Endothelial cell (in vitro differentiated cells): ENCODE results near the gene SLAMF8. TPM values are rescaled to one million over a fixed set of nuclear protein-coding genes. Genes with fewer than 3 reads are reported as not detected.

Experiments used
- DNase-seq: peaks from one replicate; pipeline ENCODE4 v3.0.0; 2021; ENCODE audit warnings: low spot score
- H3K27ac Mint-ChIP-seq: one replicate; pipeline ENCODE4 v1.8.0; 2021; ENCODE audit warnings: mixed read lengths, inconsistent platforms; ENCODE audit not compliant: unreplicated experiment
- H3K27me3 Mint-ChIP-seq: one replicate; pipeline ENCODE4 v1.8.0; 2021; ENCODE audit warnings: mild to moderate bottlenecking, moderate library complexity, mixed read lengths, inconsistent platforms; ENCODE audit not compliant: unreplicated experiment
- H3K36me3 Mint-ChIP-seq: one replicate; pipeline ENCODE4 v1.8.0; 2021; ENCODE audit warnings: mild to moderate bottlenecking, low read depth, mixed read lengths, inconsistent platforms; ENCODE audit not compliant: unreplicated experiment
- H3K4me1 Mint-ChIP-seq: one replicate; pipeline ENCODE4 v1.8.0; 2021; ENCODE audit warnings: mild to moderate bottlenecking, mixed read lengths, inconsistent platforms; ENCODE audit not compliant: unreplicated experiment
- H3K4me3 Mint-ChIP-seq: one replicate; pipeline ENCODE4 v1.8.0; 2021; ENCODE audit warnings: mild to moderate bottlenecking, mixed read lengths, inconsistent platforms; ENCODE audit not compliant: unreplicated experiment
- H3K9me3 Mint-ChIP-seq: one replicate; pipeline ENCODE4 v1.8.0; 2021; ENCODE audit warnings: mixed read lengths, inconsistent platforms; ENCODE audit not compliant: unreplicated experiment
- long read RNA-seq: library from polyadenylated mRNA; unstranded; transcript quantifications from one replicate; pipeline ENCODE4 v2.0.0, GENCODE V29; 2020; ENCODE audit not compliant: unreplicated experiment
- total RNA-seq: library from RNA; stranded (reverse); fragmentation: NEBNext Ultra II Directional; extraction: Animal tissue kit (Norgen Biotek cat#: 25700); gene quantifications from one replicate; pipeline ENCODE4 v1.2.1, GENCODE V29; 2021; ENCODE audit not compliant: unreplicated experiment
- TF ChIP-seq, protein P1 (sequence below): fragments of 200-600 bp; sonication (generic); IDR thresholded peaks from one replicate; pipeline ENCODE4 v1.5.0; 2021; ENCODE audit warnings: antibody characterized with exemption; ENCODE audit not compliant: unreplicated experiment

SLAMF8 gene
- total RNA-seq: not detected
- long read RNA-seq: 0 reads

DNA sequence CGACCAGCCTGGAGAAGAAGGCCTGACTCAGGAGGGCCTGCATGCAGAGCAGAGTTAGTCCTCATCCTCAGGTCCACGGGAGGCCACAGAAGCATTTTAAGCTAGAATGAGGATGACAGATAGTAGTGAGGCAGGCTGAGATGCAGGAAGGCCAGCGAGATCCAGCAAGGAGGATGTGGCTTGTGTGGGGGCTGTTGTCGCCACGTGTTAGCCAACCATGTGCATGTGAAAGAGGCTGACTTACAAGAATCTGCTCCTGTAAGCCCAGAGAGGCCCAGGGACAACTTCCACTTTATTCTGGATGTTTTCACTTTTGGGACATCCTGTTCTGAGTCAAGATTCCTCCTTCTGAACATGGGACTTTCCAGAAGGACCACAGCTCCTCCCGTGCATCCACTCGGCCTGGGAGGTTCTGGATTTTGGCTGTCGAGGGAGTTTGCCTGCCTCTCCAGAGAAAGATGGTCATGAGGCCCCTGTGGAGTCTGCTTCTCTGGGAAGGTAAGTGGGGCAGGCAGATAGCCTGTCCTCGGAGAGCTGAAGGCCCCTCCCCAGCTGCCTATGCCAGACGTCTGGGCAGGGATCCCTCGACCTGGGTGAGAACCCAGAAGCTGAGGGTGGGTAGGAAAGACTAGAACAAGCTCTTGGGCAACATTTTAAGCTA, at the start of gene SLAMF8:
Gene SLAMF8, plus strand, starts transcription at position 433 of the 661 bp plus-strand sequence. Its CDS starts 26 bp downstream, at position 459.
- no peaks in the 10 kb centered on the region for H3K36me3 Mint-ChIP-seq
- no peak within 1 kb of the TSS for H3K4me3 Mint-ChIP-seq

DNA sequence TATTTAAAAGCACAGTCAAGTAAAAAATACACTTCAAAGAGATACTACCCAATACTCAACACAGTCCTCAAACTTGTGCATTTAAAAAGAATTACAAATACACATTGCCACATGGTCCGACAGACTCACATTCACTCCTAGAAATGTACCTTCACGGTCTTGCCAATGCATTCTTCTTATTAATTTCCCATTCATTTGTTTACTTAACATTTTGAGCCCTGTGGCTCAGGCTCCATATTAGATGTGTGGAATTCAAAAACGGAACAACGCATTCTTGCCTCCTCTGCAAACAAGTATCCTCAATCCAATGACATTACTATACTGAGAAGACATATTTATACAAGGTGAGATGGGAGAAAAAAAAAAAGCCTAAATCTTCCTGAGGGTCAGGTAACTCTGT, 48.4 kb upstream of the SLAMF8 start:
- peaks cover 39% of the 10 kb centered on the region for H3K4me1 Mint-ChIP-seq
- DNase-seq: no peak
- no peak overlapping the region for H3K27ac Mint-ChIP-seq
- H3K36me3 Mint-ChIP-seq: peaks cover 3% of the 10 kb centered on the region
- TF ChIP-seq, protein P1, sequence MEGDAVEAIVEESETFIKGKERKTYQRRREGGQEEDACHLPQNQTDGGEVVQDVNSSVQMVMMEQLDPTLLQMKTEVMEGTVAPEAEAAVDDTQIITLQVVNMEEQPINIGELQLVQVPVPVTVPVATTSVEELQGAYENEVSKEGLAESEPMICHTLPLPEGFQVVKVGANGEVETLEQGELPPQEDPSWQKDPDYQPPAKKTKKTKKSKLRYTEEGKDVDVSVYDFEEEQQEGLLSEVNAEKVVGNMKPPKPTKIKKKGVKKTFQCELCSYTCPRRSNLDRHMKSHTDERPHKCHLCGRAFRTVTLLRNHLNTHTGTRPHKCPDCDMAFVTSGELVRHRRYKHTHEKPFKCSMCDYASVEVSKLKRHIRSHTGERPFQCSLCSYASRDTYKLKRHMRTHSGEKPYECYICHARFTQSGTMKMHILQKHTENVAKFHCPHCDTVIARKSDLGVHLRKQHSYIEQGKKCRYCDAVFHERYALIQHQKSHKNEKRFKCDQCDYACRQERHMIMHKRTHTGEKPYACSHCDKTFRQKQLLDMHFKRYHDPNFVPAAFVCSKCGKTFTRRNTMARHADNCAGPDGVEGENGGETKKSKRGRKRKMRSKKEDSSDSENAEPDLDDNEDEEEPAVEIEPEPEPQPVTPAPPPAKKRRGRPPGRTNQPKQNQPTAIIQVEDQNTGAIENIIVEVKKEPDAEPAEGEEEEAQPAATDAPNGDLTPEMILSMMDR: no peak
- H3K9me3 Mint-ChIP-seq: no peaks in the 10 kb centered on the region
- H3K27me3 Mint-ChIP-seq: peaks cover 9% of the 10 kb centered on the region
- H3K4me3 Mint-ChIP-seq: no peak overlapping the region

More for the DNA sequence above, at the start of gene SLAMF8:
- no peak for DNase-seq
- H3K27me3 Mint-ChIP-seq: peaks cover 16% of the 10 kb centered on the region
- peak within 1 kb of the TSS; percentile 21 for H3K27ac Mint-ChIP-seq
- TF ChIP-seq, protein P1: no peak
- H3K4me1 Mint-ChIP-seq: peaks cover 6% of the 10 kb centered on the region
- no peaks in the 10 kb centered on the region for H3K9me3 Mint-ChIP-seq

DNA sequence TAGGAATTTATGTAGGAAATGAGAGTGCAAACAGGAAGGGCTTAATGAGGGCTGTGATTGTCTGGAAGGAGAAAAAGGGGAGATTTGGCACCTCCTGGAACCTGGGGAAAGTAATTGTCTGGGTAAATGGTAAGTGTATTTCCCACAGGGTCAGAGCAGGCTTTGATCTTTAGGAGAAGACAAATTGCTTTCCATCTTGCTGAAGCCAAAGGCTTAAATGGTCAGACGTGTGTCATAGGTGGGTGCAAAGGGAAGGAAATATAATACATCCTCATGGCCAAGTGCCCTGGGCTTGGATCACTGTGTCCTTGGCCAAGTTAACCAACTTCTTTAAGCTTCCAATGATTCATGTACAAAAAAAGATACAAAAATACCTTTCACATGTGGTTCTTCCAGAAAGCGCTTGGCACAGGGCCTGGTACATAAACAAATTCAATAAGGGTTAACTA, 47.2 kb upstream of the SLAMF8 start:
- no peak for DNase-seq

DNA sequence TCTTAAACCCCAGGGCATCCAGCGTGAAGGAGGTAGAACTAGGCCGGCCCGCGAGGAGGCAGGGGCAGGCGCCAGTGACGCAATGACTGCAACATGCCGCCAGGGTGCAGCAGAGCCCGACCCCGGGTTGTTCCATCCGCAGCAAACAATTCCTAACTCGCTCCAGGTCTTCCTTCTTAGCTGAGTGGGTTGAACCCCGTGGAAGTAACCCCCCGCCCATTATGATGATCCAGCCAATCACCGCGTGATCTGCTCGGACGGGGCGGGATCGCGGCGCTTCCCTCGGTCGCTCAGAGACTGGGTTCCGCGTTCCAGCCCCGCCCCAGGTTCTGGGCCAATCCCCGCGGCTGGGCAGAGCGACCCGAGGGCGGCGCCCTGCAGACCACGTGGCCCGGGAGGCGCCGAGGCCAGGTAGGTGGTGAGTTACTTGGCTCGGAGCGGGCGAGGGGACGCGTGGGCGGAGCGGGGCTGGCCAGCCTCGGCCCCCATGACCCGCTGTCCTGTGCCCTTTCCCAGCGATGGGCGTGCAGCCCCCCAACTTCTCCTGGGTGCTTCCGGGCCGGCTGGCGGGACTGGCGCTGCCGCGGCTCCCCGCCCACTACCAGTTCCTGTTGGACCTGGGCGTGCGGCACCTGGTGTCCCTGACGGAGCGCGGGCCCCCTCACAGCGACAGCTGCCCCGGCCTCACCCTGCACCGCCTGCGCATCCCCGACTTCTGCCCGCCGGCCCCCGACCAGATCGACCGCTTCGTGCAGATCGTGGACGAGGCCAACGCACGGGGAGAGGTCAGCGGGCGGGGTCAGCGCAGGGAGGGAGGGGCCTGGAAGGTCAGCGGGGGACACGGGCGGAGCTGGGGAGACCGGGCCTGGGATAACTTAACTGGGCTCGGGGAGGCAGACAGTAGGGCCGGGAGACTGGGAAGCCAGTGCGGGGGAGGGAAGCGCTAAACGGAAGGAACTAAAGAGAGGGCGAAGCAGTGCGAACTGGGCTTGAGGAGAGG, 45.8 kb upstream of the SLAMF8 start, which contains the start of gene DUSP23:
Gene DUSP23, plus strand, starts transcription at position 380 of the 1,000 bp plus-strand sequence. Its CDS starts 139 bp downstream, at position 519.
- H3K9me3 Mint-ChIP-seq: no peaks in the 10 kb centered on the region
- peak within 1 kb of the TSS; percentile 25 for H3K27ac Mint-ChIP-seq
- peaks cover 10% of the 10 kb centered on the region for H3K27me3 Mint-ChIP-seq
- peak; percentile 98 for DNase-seq
- peak within 1 kb of the TSS; percentile 92 for H3K4me3 Mint-ChIP-seq
- peaks cover 3% of the 10 kb centered on the region for H3K36me3 Mint-ChIP-seq
- TF ChIP-seq, protein P1: peak; percentile 95
- peaks cover 29% of the 10 kb centered on the region for H3K4me1 Mint-ChIP-seq

More for the DNA sequence above, 47.2 kb upstream of the SLAMF8 start:
- peak overlapping the region; percentile 79 for H3K27ac Mint-ChIP-seq
- H3K4me3 Mint-ChIP-seq: no peak overlapping the region
- no peaks in the 10 kb centered on the region for H3K9me3 Mint-ChIP-seq
- TF ChIP-seq, protein P1: no peak
- H3K27me3 Mint-ChIP-seq: peaks cover 9% of the 10 kb centered on the region
- H3K4me1 Mint-ChIP-seq: peaks cover 35% of the 10 kb centered on the region
- H3K36me3 Mint-ChIP-seq: peaks cover 3% of the 10 kb centered on the region
